ENCODE results near the gene CEPT1.

CEPT1 gene

DNA sequence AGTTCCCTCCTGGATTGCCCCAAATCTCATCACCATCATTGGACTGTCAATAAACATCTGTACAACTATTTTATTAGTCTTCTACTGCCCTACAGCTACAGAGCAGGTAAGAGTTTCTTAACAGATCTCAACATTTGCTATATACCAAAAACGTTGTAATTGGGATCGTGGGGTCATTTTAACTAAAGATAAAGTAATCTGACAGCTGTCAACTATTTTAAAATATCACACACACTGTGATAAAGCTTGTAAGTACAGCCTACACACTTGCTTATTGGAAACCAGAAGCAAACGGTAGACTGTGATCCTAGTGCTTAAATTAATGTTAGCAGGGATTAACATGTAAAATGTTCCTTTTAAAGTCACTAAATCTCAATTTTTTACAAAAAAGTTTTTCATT, 7.9 kb downstream of the CEPT1 start:
- no peak for FAIRE-seq

DNA sequence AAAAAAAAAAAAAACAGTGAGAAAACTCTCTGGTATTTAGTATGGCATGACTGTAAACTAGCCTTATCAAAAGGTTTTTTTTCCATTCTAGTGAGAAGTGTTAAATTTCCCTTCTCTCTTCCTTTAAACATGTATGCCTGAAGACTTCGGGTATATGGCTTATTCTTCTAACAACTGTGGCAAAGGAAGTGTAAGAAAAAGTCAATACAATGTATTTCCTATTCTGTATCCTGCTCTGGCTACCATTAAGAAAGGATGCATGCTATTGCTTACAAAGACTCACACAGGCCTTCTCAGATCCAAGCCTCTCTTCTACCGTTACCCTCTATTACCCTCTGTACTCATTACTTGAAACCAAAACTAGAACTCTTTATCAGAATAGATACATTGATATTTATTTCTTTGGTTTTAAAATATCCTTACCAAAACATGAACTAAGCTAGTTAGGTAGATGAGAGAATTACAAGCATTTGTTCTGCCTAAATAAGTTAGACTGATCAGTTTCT, 8.4 kb downstream of the CEPT1 start:
- FAIRE-seq: no peak

DNA sequence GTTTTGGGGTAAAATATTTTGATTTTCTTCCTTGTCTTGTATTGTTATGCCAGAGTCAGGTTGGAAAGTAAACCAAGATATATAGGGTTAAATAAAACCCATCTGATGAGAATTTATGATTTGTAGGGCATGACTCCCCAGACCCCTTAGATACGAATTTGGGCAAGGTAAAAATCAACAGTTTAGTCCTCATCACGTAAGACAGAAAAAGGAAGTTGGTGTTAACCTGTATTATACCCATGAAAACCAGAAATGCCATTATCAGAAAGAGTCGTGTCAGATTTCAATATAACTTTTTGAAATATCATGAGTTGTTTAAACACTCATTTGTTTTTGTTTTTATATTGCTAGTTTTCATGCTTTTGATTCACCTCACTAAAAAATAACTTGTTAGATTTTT, 11.8 kb downstream of the CEPT1 start:
- no peak for FAIRE-seq

DNA sequence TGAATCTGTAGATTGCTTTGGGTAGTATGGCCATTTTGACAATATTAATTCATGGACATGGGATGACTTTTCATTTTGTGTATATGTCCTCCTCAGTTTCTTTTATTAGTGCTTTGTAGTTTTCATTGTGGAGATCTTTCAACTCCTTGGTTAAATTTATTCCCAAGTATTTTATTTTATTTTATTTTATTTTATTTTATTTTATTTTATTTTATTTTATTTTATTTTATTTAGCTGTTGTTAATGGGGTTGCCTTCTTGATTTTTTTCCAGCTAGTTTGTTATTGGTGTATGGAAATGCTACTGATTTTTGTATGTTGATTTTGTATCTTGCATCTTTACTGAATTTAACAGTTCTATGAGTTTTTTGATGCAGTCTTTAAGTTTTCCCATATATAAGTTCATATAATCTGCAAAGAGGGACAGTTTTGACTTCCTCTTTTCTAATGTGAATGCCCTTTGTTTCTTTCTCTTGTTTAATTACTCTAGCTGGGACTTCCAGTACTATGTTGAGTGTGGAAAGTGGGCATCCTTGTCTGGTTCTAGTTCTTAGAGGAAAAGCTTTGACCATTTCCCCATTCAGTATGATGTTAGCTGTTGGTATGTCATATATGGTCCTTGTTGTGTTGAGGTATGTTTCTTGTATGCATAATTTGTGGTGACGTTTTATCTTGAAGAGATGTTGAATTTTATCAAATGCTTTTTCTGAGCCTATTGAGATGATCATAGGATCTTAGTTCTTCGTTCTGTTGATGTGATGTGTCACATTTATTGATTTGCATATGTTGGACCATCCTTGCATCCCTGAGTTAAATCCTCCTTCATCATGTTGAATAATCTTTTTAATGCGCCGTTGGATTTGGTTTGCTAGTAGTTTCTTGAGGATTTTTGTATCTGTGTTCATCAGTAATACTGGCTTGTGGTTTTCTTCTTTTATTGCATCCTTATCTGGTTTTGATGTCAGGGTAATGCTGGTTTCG, 14.3 kb downstream of the CEPT1 start:
- no peak for FAIRE-seq

DNA sequence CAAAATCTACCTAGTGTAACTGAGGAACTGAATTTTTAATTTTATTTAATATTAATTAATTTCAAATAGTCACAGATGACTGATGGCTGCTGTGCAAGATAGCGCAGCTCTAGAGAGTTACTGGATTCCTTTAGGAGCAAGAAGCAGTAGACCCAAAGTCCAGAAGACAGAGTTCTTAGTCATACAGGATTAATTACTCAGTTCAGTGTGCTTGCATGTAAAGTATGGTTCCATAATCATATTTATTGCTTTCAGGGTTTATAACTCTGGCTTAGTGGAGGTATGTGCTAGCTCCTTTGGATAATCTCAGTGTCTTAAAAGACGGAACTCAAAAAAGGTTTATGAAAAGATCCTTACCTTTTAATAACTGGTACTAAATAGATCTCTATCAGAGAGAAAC, 17.4 kb downstream of the CEPT1 start:
- FAIRE-seq: no peak

DNA sequence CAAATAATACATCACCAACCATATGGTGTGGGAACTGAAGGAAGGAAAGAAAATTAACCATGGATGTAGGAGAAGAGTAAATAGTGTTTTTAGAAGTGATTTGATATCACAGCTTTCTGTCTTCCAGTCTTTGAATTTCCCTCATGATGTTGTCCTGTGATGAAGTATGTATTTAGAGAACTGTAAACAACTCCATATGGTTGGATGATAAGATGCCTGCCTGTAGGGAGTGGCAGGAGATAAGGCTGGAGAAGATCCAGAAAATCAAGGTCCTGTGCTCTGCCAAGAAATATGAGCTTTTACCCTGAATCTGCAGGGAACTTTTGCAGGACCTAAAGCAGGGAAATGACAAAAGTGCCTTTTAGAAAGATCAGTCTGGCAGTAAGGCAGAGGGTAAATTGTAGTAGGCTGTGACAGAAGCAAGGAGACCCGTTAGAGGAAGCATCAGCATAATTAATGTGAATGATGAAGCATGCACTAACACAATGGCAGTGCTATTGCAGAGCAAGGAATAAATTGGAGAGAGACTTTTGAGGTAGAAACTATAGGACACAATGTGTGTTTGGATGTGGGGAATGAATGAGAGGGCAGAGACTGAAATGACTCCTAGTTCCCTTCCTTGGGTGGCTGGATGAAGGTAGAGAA, 21.9 kb downstream of the CEPT1 start:
- FAIRE-seq: no peak

DNA sequence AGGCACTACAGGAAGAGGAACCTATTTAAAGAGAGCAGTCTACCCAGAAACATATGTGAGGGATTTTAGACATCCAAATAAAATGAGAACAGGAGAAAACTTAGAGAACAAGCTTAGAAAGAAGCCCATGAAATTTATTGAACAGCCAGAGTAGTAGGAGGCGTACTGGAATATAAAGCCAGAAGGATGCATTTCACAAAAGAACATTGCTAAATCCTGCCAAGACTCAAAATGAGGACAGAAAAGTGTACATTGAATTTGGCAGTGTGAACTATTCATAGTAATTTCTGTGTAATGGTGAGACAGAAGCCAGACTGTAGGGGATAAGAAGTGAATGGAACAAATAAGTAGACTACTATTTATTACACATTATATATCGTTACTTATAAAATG, 22.5 kb downstream of the CEPT1 start:
- FAIRE-seq: no peak

DNA sequence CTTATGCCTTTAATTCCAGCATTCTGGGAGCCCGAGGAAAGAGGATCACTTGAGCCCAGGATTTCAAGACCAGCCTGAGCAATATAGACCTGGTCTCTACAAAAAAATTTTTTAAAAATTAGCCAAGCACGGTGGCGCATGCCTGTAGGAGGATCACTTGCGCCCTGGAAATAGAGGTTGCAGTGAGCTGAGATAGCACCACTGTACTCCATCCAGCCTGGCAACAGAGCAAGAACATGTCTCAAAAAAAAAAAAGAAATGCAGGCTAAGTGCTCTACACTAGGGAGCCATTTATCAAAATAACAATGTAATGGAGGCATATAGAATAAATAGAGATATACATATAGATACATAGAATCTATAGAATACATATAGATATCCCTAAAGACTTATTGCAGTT, 23.3 kb downstream of the CEPT1 start:
- FAIRE-seq: no peak

DNA sequence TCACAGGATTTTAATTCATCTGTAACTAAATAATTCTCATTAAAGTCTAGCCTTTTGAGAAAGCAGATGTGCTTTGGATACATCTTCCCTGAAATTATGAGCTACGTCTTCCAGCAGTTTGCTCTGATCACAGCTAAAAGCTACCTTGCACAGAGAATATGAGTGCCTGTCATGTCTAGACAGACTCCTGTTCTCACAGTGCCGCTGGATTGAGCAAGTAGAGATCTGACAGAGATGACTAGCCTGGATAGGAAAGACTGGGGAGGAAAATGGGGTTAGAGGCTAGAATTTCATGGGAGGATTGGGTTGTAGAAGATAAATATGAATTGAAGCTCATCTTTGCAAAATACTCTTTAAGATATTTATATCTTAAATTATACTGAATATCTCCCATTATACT, 24.1 kb downstream of the CEPT1 start:
- FAIRE-seq: no peak

DNA sequence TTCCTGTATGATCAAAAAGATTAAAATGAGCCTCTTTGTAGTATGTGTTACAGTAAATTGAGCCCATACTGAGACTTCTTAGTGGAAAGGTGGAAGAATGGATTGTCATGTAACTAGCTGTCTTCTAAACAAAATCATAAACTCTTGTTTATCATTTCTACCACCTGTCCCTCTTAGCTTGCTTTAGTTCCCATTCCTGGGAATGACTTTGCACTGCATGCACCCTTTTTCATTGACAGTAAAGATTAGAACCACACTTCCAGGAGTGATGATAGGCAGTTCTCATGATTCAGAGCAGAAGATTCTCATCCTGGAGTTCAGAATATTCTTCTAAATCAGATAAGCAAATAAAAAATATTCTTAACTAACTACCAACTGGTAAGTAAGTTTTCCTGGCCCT, 32.4 kb downstream of the CEPT1 start:
- no peak for FAIRE-seq

DNA sequence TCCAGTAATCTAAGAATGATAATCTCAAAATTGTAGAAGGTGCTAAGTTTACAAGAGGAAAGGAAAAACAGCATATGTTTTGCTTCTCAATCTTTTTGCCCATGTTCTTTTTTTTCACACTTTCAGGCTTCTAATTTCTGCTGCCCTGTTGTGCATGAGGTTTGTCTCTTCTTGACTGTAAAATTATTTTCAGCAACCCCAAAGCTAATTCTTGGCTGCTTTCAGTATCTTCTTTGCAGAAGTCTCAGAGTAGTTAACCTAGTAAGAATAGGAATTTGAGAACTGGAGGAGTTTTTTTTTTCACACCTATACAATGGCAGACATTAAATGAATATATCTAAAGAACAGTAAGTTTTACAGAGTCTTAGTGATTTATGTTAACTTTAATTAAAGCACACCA, 34.0 kb downstream of the CEPT1 start:
- FAIRE-seq: peak; percentile 61

DNA sequence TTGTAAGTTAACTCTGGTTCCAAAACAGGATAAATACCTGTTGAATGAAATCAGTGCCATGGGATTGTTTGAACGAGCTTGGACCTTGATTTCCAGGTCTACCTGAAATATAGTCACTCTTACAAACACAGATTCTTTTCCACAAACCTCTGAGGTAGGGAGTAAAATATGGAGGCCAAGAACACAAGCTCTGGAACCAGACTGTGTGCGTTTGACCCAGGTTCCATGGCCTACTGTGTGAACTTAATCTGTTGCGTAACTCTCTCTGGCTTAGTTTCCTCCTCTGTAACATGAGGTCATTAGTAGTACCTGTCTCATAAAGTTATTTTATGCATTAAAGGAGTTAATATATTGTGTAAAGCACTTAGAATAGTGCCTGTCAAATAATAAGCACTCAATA, 35.3 kb downstream of the CEPT1 start:
- no peak for FAIRE-seq

DNA sequence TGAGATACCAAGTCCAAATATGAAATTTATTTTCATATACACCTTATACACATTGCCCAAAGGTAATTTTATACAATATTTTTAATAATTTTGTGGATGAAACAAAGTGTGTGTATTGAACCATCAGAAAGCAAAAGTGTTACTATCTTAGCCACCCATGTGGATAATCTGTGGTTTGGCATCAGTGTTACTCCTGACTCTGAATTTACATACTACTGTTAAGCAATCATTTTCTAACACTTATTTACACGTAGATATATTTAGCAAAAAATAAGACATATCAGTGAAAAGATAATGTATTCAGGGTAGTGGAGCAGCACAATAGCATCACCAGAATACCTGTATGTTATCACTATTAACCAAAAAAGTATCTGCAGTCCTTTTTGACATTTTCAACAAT, 36.7 kb downstream of the CEPT1 start:
- no peak for FAIRE-seq

DNA sequence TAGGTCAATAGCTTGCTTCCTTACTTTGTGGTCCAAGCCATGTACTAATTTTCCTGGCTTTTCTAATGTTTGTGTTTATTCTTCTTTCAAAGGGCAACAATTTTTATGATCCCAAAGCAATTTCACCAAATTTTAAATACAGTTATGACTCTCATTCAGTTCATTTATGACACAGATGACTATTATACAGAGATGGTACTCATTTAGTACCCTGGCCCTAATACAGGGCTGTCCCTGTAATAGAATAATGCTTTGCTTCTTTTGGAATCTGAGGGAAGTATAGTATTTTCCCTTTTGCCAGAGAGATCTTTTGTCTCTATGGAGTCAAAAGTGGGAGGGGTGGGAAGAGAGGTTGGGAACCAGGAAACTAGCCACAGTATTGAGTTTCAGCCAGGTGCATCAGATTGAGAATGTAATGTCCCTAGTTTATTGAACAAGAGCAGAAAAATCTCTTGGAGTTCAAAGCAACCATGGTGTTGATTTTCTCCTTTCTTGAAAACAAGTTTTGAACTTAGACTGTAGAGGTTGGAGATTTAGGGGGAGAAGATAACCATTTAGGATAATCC, 40.0 kb downstream of the CEPT1 start:
- no peak for FAIRE-seq

DNA sequence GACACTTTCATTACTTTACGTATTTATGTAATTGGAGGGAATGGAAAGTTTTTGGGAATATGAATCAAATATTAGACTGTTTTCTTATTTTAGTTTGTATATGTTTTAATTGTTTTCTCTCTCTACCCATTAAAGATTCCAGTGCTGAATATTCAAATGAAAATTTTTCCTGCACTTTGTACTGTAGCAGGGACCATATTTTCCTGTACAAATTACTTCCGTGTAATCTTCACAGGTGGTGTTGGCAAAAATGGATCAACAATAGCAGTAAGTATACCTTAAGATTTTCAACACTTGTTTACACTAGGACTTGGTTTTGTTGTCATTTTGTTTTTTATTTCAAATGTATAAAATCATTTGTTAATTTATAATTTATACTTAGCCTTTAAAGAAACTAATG, 42.0 kb downstream of the CEPT1 start:
- FAIRE-seq: no peak

DNA sequence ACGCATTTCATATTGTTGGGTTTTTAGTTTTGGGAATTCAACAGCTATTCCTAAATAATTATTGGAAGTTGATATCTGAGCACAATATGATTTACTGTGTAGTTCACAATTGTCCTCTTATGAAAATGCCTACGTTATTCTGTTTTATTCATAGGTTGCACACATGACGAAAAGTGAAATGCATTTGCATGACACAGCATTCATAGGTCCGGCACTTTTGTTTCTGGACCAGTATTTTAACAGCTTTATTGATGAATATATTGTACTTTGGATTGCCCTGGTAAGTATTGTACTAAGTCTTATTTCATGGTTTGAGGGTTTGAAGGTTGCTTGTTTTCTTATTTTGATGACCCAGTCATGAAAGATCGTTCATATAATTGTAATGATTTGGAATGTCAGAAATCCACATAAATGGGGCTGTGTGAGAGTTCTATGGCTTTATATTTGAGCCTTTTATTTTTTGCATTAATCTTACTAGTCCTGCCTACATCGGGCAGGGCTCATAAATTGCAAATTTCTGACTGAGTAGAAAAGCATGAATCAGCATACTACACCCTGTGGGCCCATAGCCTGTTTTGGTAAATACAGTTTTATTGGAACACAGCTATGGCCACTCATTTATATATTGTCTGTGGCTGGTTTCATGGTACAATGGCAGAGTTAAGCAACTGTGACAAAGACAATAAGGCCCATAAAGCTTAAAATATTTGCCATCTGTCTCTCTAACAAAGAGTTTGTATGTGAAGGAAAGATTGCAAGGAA, 43.5 kb downstream of the CEPT1 start:
- no peak for FAIRE-seq

DNA sequence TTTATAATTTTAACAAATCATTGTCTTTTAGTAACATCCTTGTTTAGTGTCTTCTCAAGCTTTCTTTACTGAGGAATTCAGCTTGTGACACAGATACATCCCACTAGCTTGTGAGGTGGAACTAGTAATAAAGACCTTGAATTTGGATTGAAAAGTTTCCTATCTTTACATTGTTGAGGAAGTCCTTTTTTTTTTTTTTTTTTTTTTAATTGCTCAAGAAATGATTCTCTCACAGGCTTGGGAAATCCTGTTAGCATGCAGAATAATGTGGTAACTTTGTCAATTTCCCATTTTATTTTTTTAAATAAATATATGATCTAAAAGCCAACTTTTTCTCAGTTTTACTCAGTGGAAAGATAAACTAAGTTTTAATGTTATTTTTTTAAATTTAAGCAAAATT, 44.6 kb downstream of the CEPT1 start:
- FAIRE-seq: no peak

DNA sequence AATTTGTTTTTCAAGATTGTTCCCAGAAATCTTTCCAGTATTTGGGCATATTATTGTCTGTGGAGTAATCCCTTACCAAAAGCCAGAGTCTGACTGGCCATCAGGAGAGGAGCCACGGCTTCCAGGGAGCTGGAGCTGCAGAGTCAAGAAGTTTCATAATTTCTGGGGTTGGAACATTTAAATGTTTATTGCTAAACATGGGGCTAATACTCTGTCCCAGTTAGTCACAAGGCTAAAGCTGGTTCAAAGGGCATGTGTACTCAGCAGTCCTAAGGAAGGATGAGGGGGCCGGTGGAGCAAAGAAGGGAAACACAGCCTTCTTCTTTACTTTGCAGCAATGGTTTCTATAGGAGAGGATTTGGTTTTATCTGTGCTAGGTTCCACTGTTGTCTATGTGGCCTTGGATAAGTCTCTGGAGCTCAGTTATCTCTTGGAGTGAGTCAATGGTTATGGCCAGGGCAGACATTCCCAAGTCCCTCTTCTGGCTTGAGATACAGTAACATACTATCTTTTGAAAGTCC, 51.0 kb downstream of the CEPT1 start:
- no peak for FAIRE-seq

DNA sequence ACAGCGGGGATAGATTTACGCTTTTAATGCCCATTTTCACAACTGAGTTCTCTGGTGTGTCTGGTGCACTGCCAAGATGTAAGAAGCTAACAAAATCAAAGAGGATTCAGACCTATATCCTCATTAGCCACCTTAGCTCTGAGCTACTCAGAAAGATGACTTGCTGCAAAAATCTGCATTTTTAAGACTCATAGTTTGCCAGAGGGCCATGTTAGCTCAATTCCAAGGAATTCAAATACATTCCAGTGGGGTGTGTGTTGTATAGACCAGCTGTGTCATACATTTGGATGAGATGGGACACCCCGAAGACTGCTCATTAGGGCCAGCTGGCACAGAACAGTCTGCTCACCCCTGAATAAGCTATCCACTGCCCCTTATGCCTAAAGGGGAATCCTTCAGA, 51.5 kb downstream of the CEPT1 start:
- FAIRE-seq: no peak

DNA sequence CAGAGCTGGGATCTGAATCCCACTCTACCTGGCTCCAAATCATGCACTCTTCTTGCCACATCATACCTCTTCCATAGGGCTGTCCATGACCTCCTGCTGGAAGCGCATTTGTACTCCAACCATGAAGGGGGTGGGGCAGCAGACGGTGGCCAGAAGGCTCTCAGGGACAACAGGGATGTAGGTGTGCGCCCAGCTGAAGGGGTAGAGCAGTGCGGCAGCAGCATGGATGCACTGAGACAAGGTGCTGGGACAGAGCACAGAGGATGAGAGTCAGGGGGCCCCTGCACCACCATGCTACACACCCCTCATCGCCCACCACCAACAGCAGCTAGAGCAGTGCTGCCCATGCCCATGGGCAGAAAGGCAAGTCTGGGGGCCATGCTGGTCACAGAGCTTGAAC, 52.1 kb downstream of the CEPT1 start:
- FAIRE-seq: no peak

DNA sequence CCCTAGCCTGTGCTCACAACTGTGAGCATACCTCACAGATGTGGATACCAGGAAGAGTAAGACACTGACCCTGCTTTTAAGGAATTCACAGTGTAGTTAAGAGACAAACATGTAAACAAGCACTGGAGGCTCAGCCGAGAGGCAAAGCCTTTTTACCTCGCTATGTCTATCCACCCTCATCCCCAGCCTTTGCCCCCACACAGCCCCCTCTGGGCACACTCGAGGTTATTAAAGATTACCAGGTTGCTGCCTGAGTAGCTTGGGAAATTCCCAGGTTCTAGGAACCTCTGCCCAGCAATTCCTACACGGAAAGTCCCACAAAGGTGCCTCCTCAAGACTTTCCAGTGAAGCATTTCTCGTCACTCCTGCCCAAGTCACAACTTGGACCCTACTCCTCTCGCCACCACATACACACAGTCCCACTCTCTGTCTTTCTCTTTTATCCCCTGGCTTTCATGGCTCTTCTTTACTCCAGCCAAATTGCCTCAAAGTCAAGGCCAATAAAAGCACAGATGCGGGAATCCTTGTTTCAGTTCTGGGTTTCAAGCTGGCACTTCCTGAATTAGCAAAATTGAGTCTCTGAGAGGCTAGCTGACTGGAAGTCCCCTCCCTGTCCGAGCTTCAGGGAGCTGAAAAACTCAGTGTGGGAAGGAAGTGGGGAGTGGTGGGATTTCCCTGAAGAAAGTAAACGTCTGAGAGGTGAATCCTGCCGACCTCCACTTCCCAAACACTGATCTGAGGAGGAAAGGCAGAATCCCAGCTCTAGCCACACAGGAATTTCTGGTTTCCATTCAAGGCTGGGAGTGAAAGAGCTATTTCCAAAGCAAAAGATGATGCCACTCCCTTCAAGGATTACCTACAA, 52.9 kb downstream of the CEPT1 start:
- FAIRE-seq: no peak
